GM12872 (cell line): ENCODE results near the gene ESAM.

Source experiments
- CTCF ChIP-seq: IDR thresholded peaks from 3 replicates; pipeline ENCODE4 v1.5.1; 2011; ENCODE audit warnings: low read depth, mild to moderate bottlenecking, low read length, moderate library complexity; ENCODE audit not compliant: insufficient read depth

Gene ESAM, protein sequence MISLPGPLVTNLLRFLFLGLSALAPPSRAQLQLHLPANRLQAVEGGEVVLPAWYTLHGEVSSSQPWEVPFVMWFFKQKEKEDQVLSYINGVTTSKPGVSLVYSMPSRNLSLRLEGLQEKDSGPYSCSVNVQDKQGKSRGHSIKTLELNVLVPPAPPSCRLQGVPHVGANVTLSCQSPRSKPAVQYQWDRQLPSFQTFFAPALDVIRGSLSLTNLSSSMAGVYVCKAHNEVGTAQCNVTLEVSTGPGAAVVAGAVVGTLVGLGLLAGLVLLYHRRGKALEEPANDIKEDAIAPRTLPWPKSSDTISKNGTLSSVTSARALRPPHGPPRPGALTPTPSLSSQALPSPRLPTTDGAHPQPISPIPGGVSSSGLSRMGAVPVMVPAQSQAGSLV

GRCh38 chr11:124762105-124762623 lies at the start of gene ESAM:
Gene ESAM, minus strand, starts transcription at chr11:124762290. Its CDS starts 136 bp downstream, at chr11:124762154.
- no peak for TF ChIP-seq CTCF

- TF ChIP-seq CTCF = no peak
Measured at GRCh38 chr11:124811399-124812125, 49.5 kb upstream of the ESAM start.

DNA sequence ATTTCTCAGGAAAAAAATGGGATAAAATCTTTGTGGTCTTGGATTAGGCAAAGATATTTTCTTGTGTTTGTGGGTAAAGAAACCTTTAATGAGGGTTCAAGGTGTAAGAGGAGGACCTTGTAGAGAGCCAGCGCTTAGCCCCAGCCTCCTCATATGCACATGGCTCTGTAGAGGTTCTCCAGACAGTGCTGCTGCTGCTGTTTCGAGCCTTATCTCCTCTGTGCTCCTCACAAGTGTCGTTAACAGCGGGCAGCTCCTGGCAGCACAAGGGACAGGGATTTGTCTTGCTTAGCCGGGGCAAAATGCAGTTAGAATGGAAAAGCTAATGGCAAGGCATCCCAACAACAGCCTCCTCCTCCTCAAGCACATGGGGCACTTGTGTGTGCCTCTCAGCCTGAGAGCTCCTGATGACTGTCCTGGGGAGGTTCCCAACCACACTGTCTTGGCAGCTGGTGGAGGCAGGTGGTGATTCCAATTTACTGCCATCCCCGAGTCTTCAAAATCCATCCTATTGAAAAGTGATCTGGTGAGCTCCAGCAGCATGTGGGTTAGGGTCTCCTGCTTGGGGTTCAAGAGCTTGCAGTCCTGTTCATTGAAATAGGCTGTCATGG lies 45.7 kb upstream of the ESAM start:
- TF ChIP-seq CTCF = no peak

DNA sequence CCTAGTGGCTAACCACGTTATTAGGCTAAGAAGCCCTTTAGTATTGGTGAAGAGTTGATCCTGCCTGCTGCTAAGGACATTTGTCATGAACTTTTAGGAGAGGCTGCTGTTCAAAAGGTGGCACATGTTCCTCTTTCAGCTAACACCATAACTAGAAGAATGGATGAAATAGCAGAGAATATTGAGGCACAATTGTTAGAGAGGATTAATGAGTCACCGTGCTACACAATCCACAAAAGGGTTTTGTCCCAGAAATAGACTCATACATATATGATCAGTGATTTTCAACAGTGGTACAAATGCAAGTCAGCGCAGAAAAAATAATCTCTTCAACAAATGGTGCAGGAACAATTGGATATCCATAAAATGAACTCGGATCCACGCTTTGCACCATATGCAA lies 45.1 kb upstream of the ESAM start:
- no peak for TF ChIP-seq CTCF

DNA sequence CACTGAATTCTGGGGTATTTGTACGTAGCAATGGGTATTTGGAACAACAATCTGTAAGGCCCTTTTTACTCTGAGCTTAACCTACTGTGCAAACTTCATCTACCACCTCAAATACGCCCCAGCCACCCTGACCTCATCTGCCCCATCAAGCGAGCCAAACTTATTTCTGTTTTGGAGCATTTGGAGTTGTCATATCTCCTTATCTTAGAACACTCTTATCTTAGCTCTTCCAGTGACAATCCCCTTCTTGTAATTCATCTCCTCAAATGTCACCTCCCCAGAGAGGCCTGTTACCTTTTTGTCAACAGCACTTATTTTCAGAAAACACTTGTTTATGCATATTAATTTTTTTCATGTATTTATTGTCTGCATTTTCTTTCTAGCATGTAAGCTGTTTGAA lies 42.8 kb upstream of the ESAM start:
- no peak for TF ChIP-seq CTCF

DNA sequence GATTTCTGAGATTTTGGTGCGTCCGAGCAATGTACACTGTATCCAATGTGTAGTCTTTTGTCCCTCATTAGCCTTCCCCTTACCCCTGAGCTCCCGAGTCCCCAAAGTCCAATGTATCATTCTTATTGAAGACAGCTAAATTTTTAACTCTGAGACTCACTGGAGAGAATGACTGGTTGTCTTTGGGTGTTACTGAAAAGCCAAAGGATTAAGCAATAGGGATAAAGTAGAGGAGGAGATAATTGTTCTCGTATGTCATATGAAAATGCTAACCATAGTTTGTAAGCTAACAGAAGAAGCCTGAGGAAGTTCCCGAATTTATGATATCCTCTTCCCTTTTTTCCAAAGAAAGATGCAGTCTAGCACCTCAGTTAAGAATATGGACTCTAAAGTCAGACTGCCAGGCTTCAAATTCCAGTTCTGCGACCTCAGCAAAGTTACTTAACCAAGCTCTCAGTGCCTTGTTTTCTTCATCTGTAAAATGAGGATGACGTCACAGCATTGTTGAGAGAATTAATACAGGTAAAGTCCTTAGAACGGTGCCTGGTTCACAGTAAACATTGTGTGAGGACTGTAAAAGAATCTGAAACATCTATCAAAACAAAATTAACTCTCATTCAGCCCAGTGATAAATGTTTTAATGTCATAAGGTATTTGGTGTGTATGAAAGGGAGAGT lies 39.7 kb upstream of the ESAM start:
- no peak for TF ChIP-seq CTCF

- no peak for TF ChIP-seq CTCF
Measured at GRCh38 chr11:124801014-124801413, 38.9 kb upstream of the ESAM start.
